Natural killer cell (primary cell): ENCODE measurements around the gene CD96. TPM values are rescaled to one million over a fixed set of nuclear protein-coding genes. Genes with fewer than 3 reads are reported as not detected.

Experiments used
- ATAC-seq, 3 donors: fragments of 150-1000 bp in 2 of 3; fragments of 200-7000 bp in 1 of 3; cut with Tn5 transposase; 1 replicate in 1 of 3; 2 replicates in 2 of 3; pipeline ENCODE4 v1.10.0; 2021; ENCODE audit warnings: mild to moderate bottlenecking in 2 of 3, moderate library complexity in 2 of 3
- DNase-seq, 2 donors: peaks; one replicate each; pipeline versions ENCODE4 v3.0.0 to v3.0.0-alpha.2; 2013 to 2021; ENCODE audit warnings: mixed read lengths in 1 of 2
- H3K27ac ChIP-seq: one replicate; pipeline ENCODE4 v1.5.1; 2013; ENCODE audit warnings: mild to moderate bottlenecking, low read length
- H3K27me3 ChIP-seq: one replicate; pipeline ENCODE4 v1.6.1; 2013; ENCODE audit warnings: low read length; ENCODE audit not compliant: control insufficient read depth, insufficient read depth
- H3K36me3 ChIP-seq: one replicate; pipeline ENCODE4 v1.6.1; 2013; ENCODE audit warnings: low read length; ENCODE audit not compliant: control insufficient read depth, insufficient read depth
- H3K4me1 ChIP-seq: one replicate; pipeline ENCODE4 v1.6.1; 2013; ENCODE audit warnings: low read length; ENCODE audit not compliant: control insufficient read depth, insufficient read depth
- H3K4me3 ChIP-seq: one replicate; pipeline ENCODE4 v1.5.1; 2013; ENCODE audit warnings: low read length
- H3K9me3 ChIP-seq: one replicate; pipeline ENCODE4 v1.6.1; 2013; ENCODE audit warnings: low read length; ENCODE audit not compliant: control insufficient read depth, insufficient read depth
- H3K27ac Mint-ChIP-seq, 2 donors: one replicate each; pipeline ENCODE4 v1.8.0; 2022; ENCODE audit warnings: mild to moderate bottlenecking in 2 of 2, mixed read lengths in 2 of 2, moderate library complexity in 1 of 2
- H3K27me3 Mint-ChIP-seq, 2 donors: one replicate each; pipeline ENCODE4 v1.8.0; 2022; ENCODE audit warnings: low read depth in 2 of 2, mixed read lengths in 2 of 2
- H3K36me3 Mint-ChIP-seq: one replicate; pipeline ENCODE4 v1.8.0; 2022; ENCODE audit warnings: mixed read lengths
- H3K4me1 Mint-ChIP-seq, 2 donors: one replicate each; pipeline ENCODE4 v1.8.0; 2022; ENCODE audit warnings: mixed read lengths in 2 of 2
- H3K4me3 Mint-ChIP-seq: one replicate; pipeline ENCODE4 v1.8.0; 2022; ENCODE audit warnings: mild to moderate bottlenecking, moderate library complexity, mixed read lengths
- H3K9me3 Mint-ChIP-seq, 2 donors: one replicate each; pipeline ENCODE4 v1.8.0; 2022; ENCODE audit warnings: mixed read lengths in 2 of 2
- WGBS: methylation state at CpG from one replicate; pipeline ENCODE4 v1.1.7; 2013; ENCODE audit warnings: missing lambda C conversion rate; ENCODE audit not compliant: insufficient coverage; 5-methylcytosine and 5-hydroxymethylcytosine counted together
- intact Hi-C: fragments of 100-400 bp; cut with micrococcal nuclease; formaldehyde crosslinking; loops from one replicate; pipeline ENCODE4 v1.14.2; 2022
- total RNA-seq, 4 donors: library from RNA; stranded (reverse); fragments of 120-200 nt in 1 of 4; gene quantifications; one replicate each; pipeline versions ENCODE4 v1.2.3 to v1.2.4, GENCODE V29; 2013 to 2022
- TF ChIP-seq, protein P1 (sequence below): fragments of 200-600 bp; IDR thresholded peaks from one replicate; pipeline ENCODE4 v1.8.0; 2022; ENCODE audit warnings: antibody characterized with exemption

CD96 gene
- total RNA-seq, 3 donors from 2014 or later (not counting 1 experiment from before 2014, with no cell fraction given): 146 to 191 (median 166) TPM

DNA sequence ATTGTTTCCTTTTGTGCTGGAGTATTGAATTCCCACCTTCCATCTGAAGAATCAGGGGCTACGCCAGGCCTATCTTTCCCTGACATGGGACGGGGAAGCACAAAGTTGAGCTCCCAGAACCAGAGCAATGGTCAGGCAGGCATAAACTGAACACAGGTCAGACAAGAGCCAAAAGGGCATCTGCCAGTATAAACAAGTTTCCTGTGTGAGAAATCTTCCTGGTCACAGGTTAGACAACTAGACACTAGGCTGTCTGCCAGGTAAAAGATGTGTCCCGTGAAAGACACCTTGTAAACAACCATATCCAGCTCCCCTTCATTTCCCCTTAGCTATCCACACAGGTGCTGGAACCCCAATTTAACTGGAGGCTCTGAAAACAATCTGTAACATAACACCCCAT, 44.0 kb upstream of the CD96 start:
- no peak for ATAC-seq
- H3K4me1 Mint-ChIP-seq: no peaks in the 10 kb centered on the region
- no peaks in the 10 kb centered on the region for H3K9me3 ChIP-seq
- no peak overlapping the region for H3K27ac ChIP-seq
- no peak overlapping the region for H3K4me3 ChIP-seq
- H3K4me1 ChIP-seq: no peaks in the 10 kb centered on the region
- peaks cover 6 to 15% of the 10 kb centered on the region in 2 donors for H3K27me3 Mint-ChIP-seq
- TF ChIP-seq, protein P1, sequence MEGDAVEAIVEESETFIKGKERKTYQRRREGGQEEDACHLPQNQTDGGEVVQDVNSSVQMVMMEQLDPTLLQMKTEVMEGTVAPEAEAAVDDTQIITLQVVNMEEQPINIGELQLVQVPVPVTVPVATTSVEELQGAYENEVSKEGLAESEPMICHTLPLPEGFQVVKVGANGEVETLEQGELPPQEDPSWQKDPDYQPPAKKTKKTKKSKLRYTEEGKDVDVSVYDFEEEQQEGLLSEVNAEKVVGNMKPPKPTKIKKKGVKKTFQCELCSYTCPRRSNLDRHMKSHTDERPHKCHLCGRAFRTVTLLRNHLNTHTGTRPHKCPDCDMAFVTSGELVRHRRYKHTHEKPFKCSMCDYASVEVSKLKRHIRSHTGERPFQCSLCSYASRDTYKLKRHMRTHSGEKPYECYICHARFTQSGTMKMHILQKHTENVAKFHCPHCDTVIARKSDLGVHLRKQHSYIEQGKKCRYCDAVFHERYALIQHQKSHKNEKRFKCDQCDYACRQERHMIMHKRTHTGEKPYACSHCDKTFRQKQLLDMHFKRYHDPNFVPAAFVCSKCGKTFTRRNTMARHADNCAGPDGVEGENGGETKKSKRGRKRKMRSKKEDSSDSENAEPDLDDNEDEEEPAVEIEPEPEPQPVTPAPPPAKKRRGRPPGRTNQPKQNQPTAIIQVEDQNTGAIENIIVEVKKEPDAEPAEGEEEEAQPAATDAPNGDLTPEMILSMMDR: no peak
- intact Hi-C loops: no loop called here
- no peaks in the 10 kb centered on the region for H3K27me3 ChIP-seq
- H3K9me3 Mint-ChIP-seq: no peaks in the 10 kb centered on the region
- 100% methylated on average over 3 of the region's 3 CpGs for WGBS
- no peak for DNase-seq
- no peaks in the 10 kb centered on the region for H3K36me3 Mint-ChIP-seq
- no peak overlapping the region for H3K27ac Mint-ChIP-seq
- no peak overlapping the region for H3K4me3 Mint-ChIP-seq
- H3K36me3 ChIP-seq: no peaks in the 10 kb centered on the region

- no CpG with 5 or more reads among the region's 1 CpG for WGBS
- H3K4me1 ChIP-seq: no peaks in the 10 kb centered on the region
- H3K36me3 ChIP-seq: no peaks in the 10 kb centered on the region
- H3K27ac ChIP-seq: no peak overlapping the region
- H3K4me3 Mint-ChIP-seq: no peak overlapping the region
- no peak overlapping the region for H3K27ac Mint-ChIP-seq
- no peaks in the 10 kb centered on the region for H3K9me3 ChIP-seq
- no peaks in the 10 kb centered on the region for H3K27me3 Mint-ChIP-seq
- intact Hi-C loops: no loop called here
- no peaks in the 10 kb centered on the region for H3K9me3 Mint-ChIP-seq
- H3K27me3 ChIP-seq: no peaks in the 10 kb centered on the region
- no peaks in the 10 kb centered on the region for H3K36me3 Mint-ChIP-seq
- ATAC-seq: no peak
- H3K4me3 ChIP-seq: no peak overlapping the region
- DNase-seq: no peak
- TF ChIP-seq, protein P1: no peak
- H3K4me1 Mint-ChIP-seq: no peaks in the 10 kb centered on the region
Observed at GRCh38 chr3:111506435-111506834, 35.6 kb upstream of the CD96 start.

DNA sequence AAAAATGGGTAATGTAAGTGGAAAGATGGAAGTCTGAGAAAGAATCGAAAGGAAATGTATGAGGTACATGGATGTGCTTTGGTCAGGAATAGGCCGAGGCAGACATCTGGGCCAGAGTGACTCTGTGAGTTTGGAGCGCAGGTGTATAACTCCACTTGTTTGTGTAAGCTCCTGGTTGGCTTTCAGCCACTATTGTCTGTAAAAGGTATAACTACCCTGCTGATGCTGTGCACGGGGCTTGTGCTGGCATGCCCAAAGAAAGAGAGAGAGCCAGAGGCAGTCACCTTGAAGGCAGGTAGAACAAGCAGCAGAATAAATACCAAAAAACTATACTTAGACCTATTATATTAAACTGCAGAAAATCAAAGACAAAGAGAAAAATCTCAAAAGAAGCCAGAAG, 32.7 kb upstream of the CD96 start:
- Mint-ChIP-seq H3K36me3 (no peaks in the 10 kb centered on the region), H3K9me3 (no peaks in the 10 kb centered on the region), H3K4me1 (no peaks in the 10 kb centered on the region), H3K27ac (no peak overlapping the region), H3K27me3 (no peaks in the 10 kb centered on the region), H3K4me3 (no peak overlapping the region)
- Histone ChIP-seq H3K36me3 (no peaks in the 10 kb centered on the region), H3K27me3 (no peaks in the 10 kb centered on the region), H3K27ac (no peak overlapping the region), H3K9me3 (no peaks in the 10 kb centered on the region), H3K4me1 (no peaks in the 10 kb centered on the region), H3K4me3 (no peak overlapping the region)
- DNase-seq: no peak
- WGBS: 92% methylated on average over 4 of the region's 4 CpGs
- TF ChIP-seq, protein P1: no peak
- intact Hi-C loops: no loop called here
- no peak for ATAC-seq

GRCh38 chr3:111517801-111518200, 24.2 kb upstream of the CD96 start:
- no peak overlapping the region for H3K27ac ChIP-seq
- H3K9me3 Mint-ChIP-seq: no peaks in the 10 kb centered on the region
- ATAC-seq: no peak
- no peak overlapping the region for H3K4me3 ChIP-seq
- no peaks in the 10 kb centered on the region for H3K27me3 ChIP-seq
- H3K9me3 ChIP-seq: no peaks in the 10 kb centered on the region
- H3K36me3 ChIP-seq: no peaks in the 10 kb centered on the region
- H3K4me1 ChIP-seq: no peaks in the 10 kb centered on the region
- WGBS: 53% methylated on average over 4 of the region's 4 CpGs
- H3K36me3 Mint-ChIP-seq: no peaks in the 10 kb centered on the region
- DNase-seq: no peak
- intact Hi-C loops: no loop called here
- peaks cover 0 to 6% of the 10 kb centered on the region in 2 donors for H3K27me3 Mint-ChIP-seq
- no peak overlapping the region for H3K4me3 Mint-ChIP-seq
- H3K27ac Mint-ChIP-seq: no peak overlapping the region
- H3K4me1 Mint-ChIP-seq: no peaks in the 10 kb centered on the region
- TF ChIP-seq, protein P1: no peak
